Neural crest cell (in vitro differentiated cells): ENCODE results near the gene RIMS1. TPM values are rescaled to one million over a fixed set of nuclear protein-coding genes. Genes with fewer than 3 reads are reported as not detected.

Source experiments
- DNase-seq: peaks from one replicate; pipeline ENCODE4 v3.0.0; 2021; ENCODE audit warnings: low read depth, mixed read lengths, low spot score
- H3K27ac Mint-ChIP-seq: one replicate; pipeline ENCODE4 v1.8.0; 2021; ENCODE audit warnings: mild to moderate bottlenecking, mixed read lengths; ENCODE audit not compliant: unreplicated experiment
- H3K27me3 Mint-ChIP-seq: 2 replicates; pipeline ENCODE4 v1.8.0; 2021; ENCODE audit warnings: low read depth, mild to moderate bottlenecking, mixed read lengths
- H3K36me3 Mint-ChIP-seq: 2 replicates; pipeline ENCODE4 v1.8.0; 2021; ENCODE audit warnings: low read depth, mild to moderate bottlenecking, mixed read lengths
- H3K4me1 Mint-ChIP-seq: 2 replicates; pipeline ENCODE4 v1.8.0; 2021; ENCODE audit warnings: mixed read lengths
- H3K4me3 Mint-ChIP-seq: one replicate; pipeline ENCODE4 v1.8.0; 2021; ENCODE audit warnings: mild to moderate bottlenecking, mixed read lengths
- H3K9me3 Mint-ChIP-seq: 2 replicates; pipeline ENCODE4 v1.8.0; 2021; ENCODE audit warnings: mixed read lengths
- CTCF ChIP-seq: fragments of 200-600 bp; sonication (generic); conservative IDR thresholded peaks from 2 replicates; pipeline ENCODE4 v1.5.0; 2021; ENCODE audit warnings: antibody characterized with exemption, mild to moderate bottlenecking
- total RNA-seq: library from RNA; stranded (reverse); gene quantifications from 2 replicates; pipeline ENCODE4 v1.2.1, GENCODE V29; 2021

Gene RIMS1
- total RNA-seq, 1 donor from 2014 or later: 4.5 TPM

- peaks cover 4% of the 10 kb centered on the region for H3K4me1 Mint-ChIP-seq
Measured at GRCh38 chr6:72413884-72414283, 527.5 kb downstream of the RIMS1 start.

GRCh38 chr6:72414657-72415056, 528.3 kb downstream of the RIMS1 start:
- peaks cover 4% of the 10 kb centered on the region for H3K4me1 Mint-ChIP-seq
- H3K36me3 Mint-ChIP-seq: no peaks in the 10 kb centered on the region
- no peak overlapping the region for H3K4me3 Mint-ChIP-seq
- no peak for TF ChIP-seq CTCF
- DNase-seq: no peak
- no peaks in the 10 kb centered on the region for H3K9me3 Mint-ChIP-seq
- H3K27me3 Mint-ChIP-seq: peaks cover 5% of the 10 kb centered on the region
- no peak overlapping the region for H3K27ac Mint-ChIP-seq

More at GRCh38 chr6:72413884-72414283, 527.5 kb downstream of the RIMS1 start:
- Mint-ChIP-seq H3K27me3 (peaks cover 5% of the 10 kb centered on the region), H3K27ac (no peak overlapping the region), H3K9me3 (no peaks in the 10 kb centered on the region), H3K4me3 (no peak overlapping the region), H3K36me3 (no peaks in the 10 kb centered on the region)
- DNase-seq: no peak
- TF ChIP-seq CTCF: no peak

- Mint-ChIP-seq H3K27me3 (peaks cover 5% of the 10 kb centered on the region), H3K4me1 (peaks cover 4% of the 10 kb centered on the region), H3K36me3 (no peaks in the 10 kb centered on the region), H3K9me3 (no peaks in the 10 kb centered on the region), H3K27ac (no peak overlapping the region), H3K4me3 (no peak overlapping the region)
- no peak for TF ChIP-seq CTCF
- no peak for DNase-seq
Measured at GRCh38 chr6:72416744-72417465, 530.6 kb downstream of the RIMS1 start.

GRCh38 chr6:72417759-72418158, 531.4 kb downstream of the RIMS1 start:
- no peaks in the 10 kb centered on the region for H3K36me3 Mint-ChIP-seq
- peaks cover 5% of the 10 kb centered on the region for H3K27me3 Mint-ChIP-seq
- no peak overlapping the region for H3K27ac Mint-ChIP-seq
- H3K4me3 Mint-ChIP-seq: no peak overlapping the region
- H3K4me1 Mint-ChIP-seq: no peaks in the 10 kb centered on the region
- DNase-seq: no peak
- TF ChIP-seq CTCF: no peak
- H3K9me3 Mint-ChIP-seq: no peaks in the 10 kb centered on the region

- Mint-ChIP-seq H3K36me3 (no peaks in the 10 kb centered on the region), H3K4me1 (no peaks in the 10 kb centered on the region), H3K4me3 (no peak overlapping the region), H3K9me3 (no peaks in the 10 kb centered on the region), H3K27ac (no peak overlapping the region), H3K27me3 (peaks cover 5% of the 10 kb centered on the region)
- no peak for DNase-seq
- TF ChIP-seq CTCF: no peak
Measured at GRCh38 chr6:72418495-72418894, 532.1 kb downstream of the RIMS1 start.
